ENCODE data around the gene METTL25B. TPM values are rescaled to one million over a fixed set of nuclear protein-coding genes. Genes with fewer than 3 reads are reported as not detected.
A peak's percentile ranks its signal among the peaks of the same experiment; 100 is the strongest.

The METTL25B gene
- total and polyA plus RNA-seq, 2 of the 13 experiments (the other 11 are each of a cell fraction or from before 2014, with no cell fraction given) = 11.9 to 24.0 TPM

DNA sequence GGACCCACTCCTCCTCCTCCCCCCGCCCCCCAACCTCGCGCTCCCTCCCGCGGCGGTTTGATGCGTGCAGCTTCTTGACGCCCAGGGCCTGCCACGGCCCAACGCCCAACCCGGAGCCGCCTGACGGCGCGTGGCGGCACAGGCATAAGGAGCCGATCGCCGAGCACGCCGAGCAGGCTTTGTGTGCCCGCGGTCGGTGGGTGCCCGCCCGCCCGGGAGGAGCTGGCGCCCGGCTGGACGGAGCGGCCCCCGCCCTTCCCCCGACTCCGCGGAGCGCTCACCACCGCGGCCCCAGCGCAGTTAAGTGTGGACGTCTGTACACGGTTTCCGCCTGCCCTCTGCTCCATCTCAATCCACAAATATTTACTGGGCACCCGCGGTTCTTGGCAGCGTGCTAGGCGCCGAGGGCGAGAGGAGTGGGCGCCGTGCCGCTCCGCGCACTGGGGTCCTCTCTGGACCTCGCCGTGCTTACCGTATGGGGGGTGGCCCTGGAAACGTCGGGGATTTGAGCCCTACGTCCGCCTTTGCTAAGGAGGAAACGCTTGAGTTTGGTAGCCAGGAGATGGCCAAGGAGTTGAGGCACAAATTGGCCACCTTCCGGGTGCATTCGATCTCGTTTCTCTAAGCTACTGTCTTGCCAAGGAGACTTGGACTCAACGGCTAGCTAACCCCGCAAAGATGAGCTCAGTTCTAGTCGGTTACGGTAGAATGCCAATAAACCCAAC is 23.6 kb downstream of the METTL25B start (continued):
- TF ChIP-seq, protein P1, sequence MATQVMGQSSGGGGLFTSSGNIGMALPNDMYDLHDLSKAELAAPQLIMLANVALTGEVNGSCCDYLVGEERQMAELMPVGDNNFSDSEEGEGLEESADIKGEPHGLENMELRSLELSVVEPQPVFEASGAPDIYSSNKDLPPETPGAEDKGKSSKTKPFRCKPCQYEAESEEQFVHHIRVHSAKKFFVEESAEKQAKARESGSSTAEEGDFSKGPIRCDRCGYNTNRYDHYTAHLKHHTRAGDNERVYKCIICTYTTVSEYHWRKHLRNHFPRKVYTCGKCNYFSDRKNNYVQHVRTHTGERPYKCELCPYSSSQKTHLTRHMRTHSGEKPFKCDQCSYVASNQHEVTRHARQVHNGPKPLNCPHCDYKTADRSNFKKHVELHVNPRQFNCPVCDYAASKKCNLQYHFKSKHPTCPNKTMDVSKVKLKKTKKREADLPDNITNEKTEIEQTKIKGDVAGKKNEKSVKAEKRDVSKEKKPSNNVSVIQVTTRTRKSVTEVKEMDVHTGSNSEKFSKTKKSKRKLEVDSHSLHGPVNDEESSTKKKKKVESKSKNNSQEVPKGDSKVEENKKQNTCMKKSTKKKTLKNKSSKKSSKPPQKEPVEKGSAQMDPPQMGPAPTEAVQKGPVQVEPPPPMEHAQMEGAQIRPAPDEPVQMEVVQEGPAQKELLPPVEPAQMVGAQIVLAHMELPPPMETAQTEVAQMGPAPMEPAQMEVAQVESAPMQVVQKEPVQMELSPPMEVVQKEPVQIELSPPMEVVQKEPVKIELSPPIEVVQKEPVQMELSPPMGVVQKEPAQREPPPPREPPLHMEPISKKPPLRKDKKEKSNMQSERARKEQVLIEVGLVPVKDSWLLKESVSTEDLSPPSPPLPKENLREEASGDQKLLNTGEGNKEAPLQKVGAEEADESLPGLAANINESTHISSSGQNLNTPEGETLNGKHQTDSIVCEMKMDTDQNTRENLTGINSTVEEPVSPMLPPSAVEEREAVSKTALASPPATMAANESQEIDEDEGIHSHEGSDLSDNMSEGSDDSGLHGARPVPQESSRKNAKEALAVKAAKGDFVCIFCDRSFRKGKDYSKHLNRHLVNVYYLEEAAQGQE (IDR thresholded peaks at IDR 0.05; ENCODE audit: borderline replicate concordance in 1 of 2, low read depth in 1 of 2, low read length in 2 of 2) = no peak
- no peak for TF ChIP-seq RAD51 (IDR thresholded peaks at IDR 0.05; ENCODE audit: borderline replicate concordance)
- no peak for TF ChIP-seq NFIC (IDR thresholded peaks at IDR 0.05; ENCODE audit: low read length)
- TF ChIP-seq ZNF205 (CRISPR knock-in tag; IDR thresholded peaks at IDR 0.05) = no peak; the same call in 1 of the 2 replicates
- TF ChIP-seq, protein P2, sequence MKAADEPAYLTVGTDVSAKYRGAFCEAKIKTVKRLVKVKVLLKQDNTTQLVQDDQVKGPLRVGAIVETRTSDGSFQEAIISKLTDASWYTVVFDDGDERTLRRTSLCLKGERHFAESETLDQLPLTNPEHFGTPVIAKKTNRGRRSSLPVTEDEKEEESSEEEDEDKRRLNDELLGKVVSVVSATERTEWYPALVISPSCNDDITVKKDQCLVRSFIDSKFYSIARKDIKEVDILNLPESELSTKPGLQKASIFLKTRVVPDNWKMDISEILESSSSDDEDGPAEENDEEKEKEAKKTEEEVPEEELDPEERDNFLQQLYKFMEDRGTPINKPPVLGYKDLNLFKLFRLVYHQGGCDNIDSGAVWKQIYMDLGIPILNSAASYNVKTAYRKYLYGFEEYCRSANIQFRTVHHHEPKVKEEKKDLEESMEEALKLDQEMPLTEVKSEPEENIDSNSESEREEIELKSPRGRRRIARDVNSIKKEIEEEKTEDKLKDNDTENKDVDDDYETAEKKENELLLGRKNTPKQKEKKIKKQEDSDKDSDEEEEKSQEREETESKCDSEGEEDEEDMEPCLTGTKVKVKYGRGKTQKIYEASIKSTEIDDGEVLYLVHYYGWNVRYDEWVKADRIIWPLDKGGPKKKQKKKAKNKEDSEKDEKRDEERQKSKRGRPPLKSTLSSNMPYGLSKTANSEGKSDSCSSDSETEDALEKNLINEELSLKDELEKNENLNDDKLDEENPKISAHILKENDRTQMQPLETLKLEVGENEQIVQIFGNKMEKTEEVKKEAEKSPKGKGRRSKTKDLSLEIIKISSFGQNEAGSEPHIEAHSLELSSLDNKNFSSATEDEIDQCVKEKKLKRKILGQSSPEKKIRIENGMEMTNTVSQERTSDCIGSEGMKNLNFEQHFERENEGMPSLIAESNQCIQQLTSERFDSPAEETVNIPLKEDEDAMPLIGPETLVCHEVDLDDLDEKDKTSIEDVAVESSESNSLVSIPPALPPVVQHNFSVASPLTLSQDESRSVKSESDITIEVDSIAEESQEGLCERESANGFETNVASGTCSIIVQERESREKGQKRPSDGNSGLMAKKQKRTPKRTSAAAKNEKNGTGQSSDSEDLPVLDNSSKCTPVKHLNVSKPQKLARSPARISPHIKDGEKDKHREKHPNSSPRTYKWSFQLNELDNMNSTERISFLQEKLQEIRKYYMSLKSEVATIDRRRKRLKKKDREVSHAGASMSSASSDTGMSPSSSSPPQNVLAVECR (CRISPR knock-in tag; IDR thresholded peaks at IDR 0.05; ENCODE audit: borderline replicate concordance) = peak; percentile 87
- TF ChIP-seq, protein P3, sequence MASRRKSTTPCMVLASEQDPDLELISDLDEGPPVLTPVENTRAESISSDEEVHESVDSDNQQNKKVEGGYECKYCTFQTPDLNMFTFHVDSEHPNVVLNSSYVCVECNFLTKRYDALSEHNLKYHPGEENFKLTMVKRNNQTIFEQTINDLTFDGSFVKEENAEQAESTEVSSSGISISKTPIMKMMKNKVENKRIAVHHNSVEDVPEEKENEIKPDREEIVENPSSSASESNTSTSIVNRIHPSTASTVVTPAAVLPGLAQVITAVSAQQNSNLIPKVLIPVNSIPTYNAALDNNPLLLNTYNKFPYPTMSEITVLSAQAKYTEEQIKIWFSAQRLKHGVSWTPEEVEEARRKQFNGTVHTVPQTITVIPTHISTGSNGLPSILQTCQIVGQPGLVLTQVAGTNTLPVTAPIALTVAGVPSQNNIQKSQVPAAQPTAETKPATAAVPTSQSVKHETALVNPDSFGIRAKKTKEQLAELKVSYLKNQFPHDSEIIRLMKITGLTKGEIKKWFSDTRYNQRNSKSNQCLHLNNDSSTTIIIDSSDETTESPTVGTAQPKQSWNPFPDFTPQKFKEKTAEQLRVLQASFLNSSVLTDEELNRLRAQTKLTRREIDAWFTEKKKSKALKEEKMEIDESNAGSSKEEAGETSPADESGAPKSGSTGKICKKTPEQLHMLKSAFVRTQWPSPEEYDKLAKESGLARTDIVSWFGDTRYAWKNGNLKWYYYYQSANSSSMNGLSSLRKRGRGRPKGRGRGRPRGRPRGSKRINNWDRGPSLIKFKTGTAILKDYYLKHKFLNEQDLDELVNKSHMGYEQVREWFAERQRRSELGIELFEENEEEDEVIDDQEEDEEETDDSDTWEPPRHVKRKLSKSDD (CRISPR knock-in tag; IDR thresholded peaks at IDR 0.05; ENCODE audit: low read depth) = no peak
- peak; percentile 50 for TF ChIP-seq NR2C2 (CRISPR knock-in tag; IDR thresholded peaks at IDR 0.05; ENCODE audit: borderline replicate concordance)
- TF ChIP-seq ZNF329 (CRISPR knock-in tag; IDR thresholded peaks at IDR 0.05; ENCODE audit: low read depth) = 0 out of 2 replicates have a peak, but pooled peaks have one; percentile 53
- no peak for TF ChIP-seq ISX (CRISPR knock-in tag; conservative IDR thresholded peaks at IDR 0.05)
- TF ChIP-seq, protein P4, sequence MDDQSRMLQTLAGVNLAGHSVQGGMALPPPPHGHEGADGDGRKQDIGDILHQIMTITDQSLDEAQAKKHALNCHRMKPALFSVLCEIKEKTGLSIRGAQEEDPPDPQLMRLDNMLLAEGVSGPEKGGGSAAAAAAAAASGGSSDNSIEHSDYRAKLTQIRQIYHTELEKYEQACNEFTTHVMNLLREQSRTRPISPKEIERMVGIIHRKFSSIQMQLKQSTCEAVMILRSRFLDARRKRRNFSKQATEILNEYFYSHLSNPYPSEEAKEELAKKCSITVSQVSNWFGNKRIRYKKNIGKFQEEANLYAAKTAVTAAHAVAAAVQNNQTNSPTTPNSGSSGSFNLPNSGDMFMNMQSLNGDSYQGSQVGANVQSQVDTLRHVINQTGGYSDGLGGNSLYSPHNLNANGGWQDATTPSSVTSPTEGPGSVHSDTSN (CRISPR knock-in tag; IDR thresholded peaks at IDR 0.05; ENCODE audit: borderline replicate concordance) = peak; percentile 60; the same call in 1 of the 2 replicates
- TF ChIP-seq NR2F6 (IDR thresholded peaks at IDR 0.05) = no peak
- TF ChIP-seq NR2F6 (CRISPR knock-in tag; IDR thresholded peaks at IDR 0.05) = no peak
- TF ChIP-seq SP2 (CRISPR knock-in tag; IDR thresholded peaks at IDR 0.05) = peak; percentile 66
- peak; percentile 95 for TF ChIP-seq ZNF263 (CRISPR knock-in tag; IDR thresholded peaks at IDR 0.05)
- peak; percentile 76; the same call in 1 of the 2 replicates for TF ChIP-seq ZNF607 (CRISPR knock-in tag; IDR thresholded peaks at IDR 0.05; ENCODE audit: borderline replicate concordance)
- no peak for TF ChIP-seq PHB2 (IDR thresholded peaks at IDR 0.05; ENCODE audit: partially characterized antibody)
- TF ChIP-seq ZEB1 (IDR thresholded peaks at IDR 0.05; ENCODE audit: insufficient replicate concordance, low read depth) = peak; percentile 15
- TF ChIP-seq ZNF816 (CRISPR knock-in tag; IDR thresholded peaks at IDR 0.05; ENCODE audit: borderline replicate concordance) = peak; percentile 36; the same call in 1 of the 2 replicates

All from HepG2 (cell line).